MG63 (cell line): ENCODE data around the gene OR2C1. TPM values are rescaled to one million over a fixed set of nuclear protein-coding genes. Genes with fewer than 3 reads are reported as not detected.

Experiments
- DNase-seq: peaks from one replicate; pipeline ENCODE4 v3.0.0-alpha.2; 2020
- H3K27me3 ChIP-seq: fragments of 250-450 bp; sonication (Bioruptor Pico); 2 replicates; pipeline ENCODE4 v1.5.1; 2020; ENCODE audit warnings: mild to moderate bottlenecking, moderate library complexity
- H3K36me3 ChIP-seq: fragments of 250-450 bp; sonication (Bioruptor Pico); 2 replicates; pipeline ENCODE4 v1.5.1; 2020; ENCODE audit warnings: mild to moderate bottlenecking, moderate library complexity
- H3K4me3 ChIP-seq: fragments of 250-450 bp; sonication (Bioruptor Pico); 2 replicates; pipeline ENCODE4 v1.5.1; 2020; ENCODE audit warnings: mild to moderate bottlenecking, moderate library complexity
- H3K9me3 ChIP-seq: fragments of 250-450 bp; sonication (Bioruptor Pico); 2 replicates; pipeline ENCODE4 v1.5.1; 2020; ENCODE audit warnings: mild to moderate bottlenecking, moderate library complexity
- total RNA-seq: library from RNA; depleted of rRNA; stranded (reverse); fragments of >200 nt; shearing (Covaris generic); gene quantifications from 2 replicates; pipeline ENCODE4 v1.2.3, GENCODE V29; 2014; ENCODE audit warnings: low replicate concordance; rRNA removed

Gene OR2C1
- total RNA-seq, 1 experiment from 2014 or later = not detected

DNA sequence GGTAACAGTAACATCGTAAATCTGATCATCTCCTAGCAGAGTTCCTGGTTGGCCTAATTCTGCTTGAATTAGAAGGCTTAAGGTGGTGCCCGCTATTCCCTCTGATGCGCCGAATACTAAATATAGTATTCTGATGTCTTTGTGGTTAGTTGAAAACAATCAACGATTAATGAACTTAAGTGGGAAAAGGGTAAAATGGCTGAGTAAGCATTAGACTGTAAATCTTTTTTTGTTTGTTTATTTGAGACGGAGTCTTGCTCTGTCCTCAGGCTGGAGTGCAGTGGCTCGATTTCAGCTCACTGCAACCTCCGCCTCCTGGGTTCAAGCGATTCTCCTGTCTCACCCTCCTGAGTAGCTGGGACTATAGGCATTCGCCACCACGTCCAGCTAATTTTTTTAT is 13.4 kb downstream of the OR2C1 start:
- H3K9me3 ChIP-seq = peaks cover 6% of the 10 kb centered on the region
- no peak for DNase-seq
- no peaks in the 10 kb centered on the region for H3K36me3 ChIP-seq
- H3K27me3 ChIP-seq = no peaks in the 10 kb centered on the region
- H3K4me3 ChIP-seq = no peak overlapping the region

DNA sequence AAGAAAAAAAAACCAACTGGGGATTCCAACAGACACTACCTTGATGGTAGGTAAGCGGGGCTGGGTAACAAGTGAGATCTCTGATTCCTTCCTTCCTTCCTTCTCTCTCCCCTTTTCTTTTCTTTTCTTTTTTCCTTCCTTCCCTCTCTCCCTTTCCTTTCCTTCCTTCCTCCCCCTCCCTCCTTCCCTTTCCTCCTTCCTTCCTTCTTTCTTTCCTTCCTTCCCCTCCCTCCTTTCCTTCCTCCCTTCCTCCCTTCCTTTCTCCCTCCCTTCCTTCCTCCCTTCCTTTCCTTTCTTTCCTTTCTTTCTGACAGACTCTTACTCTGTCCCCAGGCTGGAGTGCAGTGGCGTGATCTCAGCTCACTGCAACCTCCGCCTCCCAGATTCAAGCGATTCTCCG is 20.0 kb downstream of the OR2C1 start:
- Histone ChIP-seq H3K27me3 (no peaks in the 10 kb centered on the region), H3K9me3 (peaks cover 19% of the 10 kb centered on the region), H3K4me3 (no peak overlapping the region), H3K36me3 (peaks cover 6% of the 10 kb centered on the region)
- DNase-seq = no peak

DNA sequence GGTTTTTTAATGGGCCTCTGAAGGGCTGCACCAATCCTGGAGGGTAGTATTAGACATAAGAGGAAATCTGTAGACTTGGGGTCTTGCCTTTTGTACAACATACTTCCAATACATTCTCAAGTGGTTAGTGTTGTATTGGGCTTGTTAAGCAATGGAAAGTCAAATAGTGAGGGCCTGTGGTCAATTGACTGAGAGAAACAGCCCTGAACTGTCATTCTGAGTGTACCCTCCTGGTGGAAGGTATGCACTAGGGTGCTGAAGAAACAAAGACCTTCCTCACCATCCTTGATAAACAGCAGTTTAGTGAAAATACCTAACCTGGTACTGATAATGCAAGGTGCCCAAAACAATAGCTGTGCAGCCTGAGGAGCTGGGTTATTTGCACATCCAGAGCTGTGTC is 22.2 kb downstream of the OR2C1 start:
- H3K9me3 ChIP-seq = peaks cover 39% of the 10 kb centered on the region
- no peak overlapping the region for H3K4me3 ChIP-seq
- no peaks in the 10 kb centered on the region for H3K27me3 ChIP-seq
- no peak for DNase-seq
- H3K36me3 ChIP-seq = peaks cover 22% of the 10 kb centered on the region

DNA sequence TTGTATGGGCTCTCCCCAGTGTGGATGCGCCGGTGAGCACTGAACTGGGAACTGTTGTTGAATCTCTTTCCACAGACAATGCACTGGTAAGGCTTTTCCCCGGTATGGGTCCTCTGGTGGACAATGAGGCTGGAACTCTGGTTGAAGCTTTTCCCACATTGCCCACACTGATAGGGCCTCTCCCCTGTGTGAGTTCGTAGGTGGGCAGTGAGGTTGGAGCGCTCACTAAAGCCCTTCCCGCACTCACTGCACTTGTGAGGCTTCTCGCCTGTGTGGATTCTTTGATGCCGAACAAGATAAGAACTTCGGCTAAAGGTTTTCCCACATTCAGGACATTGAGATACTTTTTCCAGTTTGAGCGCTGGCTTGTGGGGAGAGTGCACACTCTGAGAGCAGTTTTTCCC is 27.4 kb downstream of the OR2C1 start:
- H3K36me3 ChIP-seq = peaks cover 61% of the 10 kb centered on the region
- H3K27me3 ChIP-seq = no peaks in the 10 kb centered on the region
- peaks cover 67% of the 10 kb centered on the region for H3K9me3 ChIP-seq
- H3K4me3 ChIP-seq = no peak overlapping the region
- no peak for DNase-seq

DNA sequence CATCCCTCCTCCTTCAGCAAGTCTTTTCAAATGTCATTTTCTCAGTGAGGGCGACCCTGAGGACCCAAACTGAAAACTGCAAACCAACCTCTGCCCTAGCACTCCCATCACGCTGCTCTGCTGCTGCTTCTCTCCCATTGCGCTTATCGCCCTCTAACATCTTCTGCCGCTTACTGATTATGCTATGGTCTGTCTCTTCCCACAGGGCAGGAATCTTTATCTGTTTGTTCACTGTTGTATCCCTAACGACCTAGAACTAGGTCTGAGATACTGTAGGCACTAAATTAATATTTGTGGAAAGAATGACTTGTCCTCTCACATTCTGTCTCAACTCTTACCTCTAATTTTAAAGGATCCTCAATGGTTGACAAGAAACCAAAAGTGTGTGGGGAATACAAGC is 32.6 kb downstream of the OR2C1 start:
- peaks cover 47% of the 10 kb centered on the region for H3K9me3 ChIP-seq
- H3K27me3 ChIP-seq = no peaks in the 10 kb centered on the region
- DNase-seq = no peak
- H3K36me3 ChIP-seq = peaks cover 87% of the 10 kb centered on the region
- H3K4me3 ChIP-seq = no peak overlapping the region

DNA sequence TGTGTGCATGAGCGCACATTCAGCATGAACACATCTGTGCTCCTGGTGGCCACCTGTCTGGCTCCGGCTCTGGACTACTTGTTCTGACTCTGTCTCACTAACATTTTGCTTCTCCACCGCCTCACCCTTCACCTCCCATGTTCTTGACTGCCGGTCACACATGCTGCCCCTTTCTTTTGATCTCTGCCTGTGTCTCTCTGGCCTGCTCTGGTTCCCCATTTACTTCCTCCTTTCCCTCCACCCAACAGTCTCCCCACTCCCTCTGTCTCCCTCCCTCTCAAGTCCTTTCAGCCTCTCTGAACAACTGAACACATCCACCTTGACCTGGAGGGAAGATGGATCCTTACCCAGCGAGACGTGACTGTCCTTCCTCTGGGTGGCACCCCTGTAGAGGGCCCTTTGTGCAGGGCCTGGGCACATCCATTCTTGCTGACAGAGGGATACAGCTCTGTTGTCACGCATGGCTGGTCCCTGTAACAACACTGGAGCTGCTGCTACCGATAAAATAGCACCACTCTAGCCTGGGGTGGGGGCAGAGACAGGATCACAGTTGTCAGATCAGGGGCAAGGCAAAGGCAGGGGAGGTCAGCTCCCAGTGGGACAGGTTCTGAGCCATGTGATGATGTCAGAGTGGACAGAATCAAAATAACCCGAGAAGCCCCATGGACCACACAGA is 34.1 kb downstream of the OR2C1 start:
- DNase-seq = no peak
- Histone ChIP-seq H3K9me3 (peaks cover 34% of the 10 kb centered on the region), H3K36me3 (peaks cover 87% of the 10 kb centered on the region), H3K4me3 (no peak overlapping the region), H3K27me3 (no peaks in the 10 kb centered on the region)

DNA sequence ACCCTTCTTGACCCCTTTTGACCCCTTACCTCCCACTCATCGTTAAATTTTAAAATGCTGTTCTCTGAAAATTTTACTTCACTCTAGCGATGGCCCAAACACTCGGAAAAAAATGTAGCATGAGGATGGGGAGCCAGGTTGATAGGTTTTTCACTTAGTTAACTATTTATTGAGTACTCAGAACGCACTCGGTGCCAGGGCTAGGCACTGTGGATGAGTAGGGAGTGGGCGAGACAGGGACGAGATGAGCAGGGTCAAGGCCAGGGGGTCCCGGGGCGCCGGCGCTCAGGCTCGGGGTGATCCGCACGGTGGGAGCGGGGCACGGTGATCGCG is 44.7 kb downstream of the OR2C1 start:
- H3K36me3 ChIP-seq = peaks cover 70% of the 10 kb centered on the region
- peak overlapping the region; percentile 88 for H3K4me3 ChIP-seq
- H3K27me3 ChIP-seq = no peaks in the 10 kb centered on the region
- DNase-seq = no peak
- H3K9me3 ChIP-seq = peaks cover 49% of the 10 kb centered on the region

DNA sequence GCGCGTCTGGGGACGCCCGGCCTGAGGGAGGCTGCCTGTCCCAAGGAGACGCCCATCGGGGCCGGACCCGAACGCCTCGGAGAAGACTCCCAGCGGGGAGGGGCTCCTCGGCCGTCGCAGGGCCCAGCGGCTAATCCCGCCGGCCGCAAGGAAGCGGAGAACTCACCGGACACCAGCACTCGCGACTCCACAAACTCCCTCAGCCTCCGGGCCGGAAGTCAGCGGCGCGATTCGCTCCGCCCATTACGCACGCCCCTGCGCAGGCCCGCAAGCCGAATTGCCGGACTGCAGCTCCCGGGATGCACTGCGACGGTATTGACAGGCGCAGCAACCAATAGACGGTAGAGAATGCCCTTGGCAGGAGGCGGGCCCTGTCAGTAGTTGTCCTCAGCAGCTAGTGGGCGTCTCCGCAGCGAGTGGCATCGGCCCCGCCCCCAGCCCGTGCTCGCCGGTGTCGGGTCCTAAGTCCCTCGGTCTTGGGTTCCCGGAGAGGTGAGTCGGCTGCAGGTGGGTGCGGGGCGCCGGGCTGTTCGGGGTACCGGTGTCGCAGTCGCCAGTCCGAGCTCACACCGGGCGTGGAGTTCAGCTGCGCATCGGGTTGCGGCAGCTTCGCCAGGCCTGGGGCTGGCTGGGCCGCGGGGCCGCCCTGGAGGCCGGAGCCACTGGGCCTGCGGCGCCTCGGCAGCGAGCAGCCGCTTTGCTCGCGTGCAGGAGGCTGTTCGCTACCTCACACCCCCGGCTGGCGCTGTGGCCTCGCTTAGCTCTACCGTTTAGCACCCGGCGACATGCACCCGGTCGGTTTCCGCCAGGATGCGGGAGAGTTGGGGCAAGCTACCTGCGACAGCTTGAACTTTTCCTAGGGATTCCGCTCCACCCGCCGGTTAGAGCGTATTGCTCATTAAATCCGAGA is 45.3 kb downstream of the OR2C1 start, which contains the start of the genes ZNF174 and ZSCAN32:
Gene ZNF174 (plus strand): TSS at position 437 of the 910 bp plus-strand sequence. CDS start 790 bp downstream, outside the sequence.
Gene ZSCAN32 (minus strand): TSS at position 226 of the 910 bp plus-strand sequence. CDS start 3,447 bp downstream, outside the sequence.
- Histone ChIP-seq H3K9me3 (peaks cover 51% of the 10 kb centered on the region), H3K27me3 (no peaks in the 10 kb centered on the region), H3K36me3 (peaks cover 70% of the 10 kb centered on the region), H3K4me3 (peak within 1 kb of the TSS; percentile 88)
- DNase-seq = peak; percentile 100

DNA sequence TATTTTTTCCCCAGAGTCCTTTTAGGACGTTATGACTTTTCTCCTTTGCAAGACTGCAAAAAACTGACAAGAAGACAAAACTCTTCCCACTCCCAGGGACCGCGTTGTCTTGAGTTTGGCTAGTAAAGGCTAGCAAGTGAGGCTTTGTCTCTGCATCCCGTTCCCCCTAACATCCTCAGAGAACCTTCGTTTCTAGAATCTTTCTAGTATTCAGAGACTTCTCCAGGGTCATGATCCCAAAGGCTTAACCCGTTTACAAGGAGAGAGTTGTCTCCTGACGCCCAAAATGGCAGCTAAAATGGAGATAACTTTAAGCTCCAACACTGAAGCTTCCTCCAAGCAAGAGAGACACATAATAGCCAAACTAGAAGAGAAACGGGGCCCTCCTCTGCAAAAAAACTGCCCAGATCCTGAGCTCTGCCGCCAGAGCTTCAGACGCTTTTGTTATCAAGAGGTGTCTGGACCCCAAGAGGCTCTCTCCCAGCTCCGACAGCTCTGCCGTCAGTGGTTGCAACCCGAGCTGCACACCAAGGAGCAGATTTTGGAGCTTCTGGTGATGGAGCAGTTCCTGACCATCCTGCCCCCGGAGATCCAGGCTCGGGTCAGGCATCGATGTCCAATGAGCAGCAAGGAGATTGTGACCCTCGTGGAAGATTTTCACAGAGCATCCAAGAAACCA is 46.2 kb downstream of the OR2C1 start:
- peaks cover 57% of the 10 kb centered on the region for H3K9me3 ChIP-seq
- peaks cover 70% of the 10 kb centered on the region for H3K36me3 ChIP-seq
- peak overlapping the region; percentile 88 for H3K4me3 ChIP-seq
- H3K27me3 ChIP-seq = no peaks in the 10 kb centered on the region
- peak; percentile 3 for DNase-seq

Other genes with a start within 250 kb of the OR2C1 start
- 15.5 and 22.6 TPM in 2 replicates for gene ZNF205, start 243.3 kb upstream of the OR2C1 start, total RNA-seq
- 2.8 and 11.9 TPM in 2 replicates for gene ZNF213, start 220.9 kb upstream of the OR2C1 start, total RNA-seq
- not detected in 2 replicates for gene OR1F1, start 167.7 kb upstream of the OR2C1 start, total RNA-seq
- gene ZNF200, start 120.7 kb upstream of the OR2C1 start, total RNA-seq = 3.4 and 5.8 TPM in 2 replicates
- 0.07 TPM in 1 of 2 replicates, not detected in the other for gene MEFV, start 99.3 kb upstream of the OR2C1 start, total RNA-seq
- 48.3 and 74.7 TPM in 2 replicates for gene ZNF263, start 72.4 kb upstream of the OR2C1 start, total RNA-seq
- gene TIGD7, start 50.5 kb upstream of the OR2C1 start, total RNA-seq = 5.2 and 10.7 TPM in 2 replicates
- 13.7 and 20.3 TPM in 2 replicates for gene ZNF75A, start 50.4 kb upstream of the OR2C1 start, total RNA-seq
- gene ZSCAN32, start 45.1 kb downstream of the OR2C1 start, total RNA-seq = 10.2 and 17.0 TPM in 2 replicates
- 19.4 and 22.6 TPM in 2 replicates for gene ZNF174, start 45.3 kb downstream of the OR2C1 start, total RNA-seq
- gene ZNF597, start 87.6 kb downstream of the OR2C1 start, total RNA-seq = 0.03 and 0.62 TPM in 2 replicates
- 14.3 and 16.3 TPM in 2 replicates for gene NAA60, start 87.8 kb downstream of the OR2C1 start, total RNA-seq
- gene C16orf90, start 139.6 kb downstream of the OR2C1 start, total RNA-seq = not detected in 2 replicates
- gene CLUAP1, start 145.1 kb downstream of the OR2C1 start, total RNA-seq = 13.7 and 34.4 TPM in 2 replicates
- 0.03 TPM in 1 of 2 replicates, not detected in the other for gene NLRC3, start 221.5 kb downstream of the OR2C1 start, total RNA-seq